Ishikawa (cell line): ENCODE measurements around the gene FOXA3.

Experiments
- CREB1 ChIP-seq: IDR thresholded peaks from 2 replicates; pipeline ENCODE4 v1.6.1; 2012; ENCODE audit warnings: low read depth
- EGR1 ChIP-seq: IDR thresholded peaks from 2 replicates; pipeline ENCODE4 v1.6.1; 2012
- EP300 ChIP-seq: IDR thresholded peaks from 2 replicates; pipeline ENCODE4 v1.6.1; 2012; ENCODE audit warnings: borderline replicate concordance
- FOXM1 ChIP-seq: IDR thresholded peaks from 2 replicates; pipeline ENCODE4 v1.6.1; 2012; ENCODE audit warnings: low read depth, borderline replicate concordance
- NFIC ChIP-seq: IDR thresholded peaks from 2 replicates; pipeline ENCODE4 v1.6.1; 2012
- RAD21 ChIP-seq: IDR thresholded peaks from 2 replicates; pipeline ENCODE4 v1.6.1; 2012; ENCODE audit warnings: low read depth
- TAF1 ChIP-seq: IDR thresholded peaks from 2 replicates; pipeline ENCODE4 v1.6.1; 2012; ENCODE audit warnings: low read depth, mild to moderate bottlenecking
- TEAD4 ChIP-seq: IDR thresholded peaks from 2 replicates; pipeline ENCODE4 v1.6.1; 2012
- YY1 ChIP-seq: IDR thresholded peaks from 2 replicates; pipeline ENCODE4 v1.6.1; 2012; ENCODE audit warnings: low read depth
- TF ChIP-seq, protein P1 (sequence below): IDR thresholded peaks from 2 replicates; pipeline ENCODE4 v1.6.1; 2012; ENCODE audit warnings: low read depth, mild to moderate bottlenecking
- TF ChIP-seq, protein P2 (sequence below): IDR thresholded peaks from 2 replicates; pipeline ENCODE4 v1.6.1; 2012
- TF ChIP-seq, protein P3 (sequence below): IDR thresholded peaks from 2 replicates; pipeline ENCODE4 v1.6.1; 2012

DNA sequence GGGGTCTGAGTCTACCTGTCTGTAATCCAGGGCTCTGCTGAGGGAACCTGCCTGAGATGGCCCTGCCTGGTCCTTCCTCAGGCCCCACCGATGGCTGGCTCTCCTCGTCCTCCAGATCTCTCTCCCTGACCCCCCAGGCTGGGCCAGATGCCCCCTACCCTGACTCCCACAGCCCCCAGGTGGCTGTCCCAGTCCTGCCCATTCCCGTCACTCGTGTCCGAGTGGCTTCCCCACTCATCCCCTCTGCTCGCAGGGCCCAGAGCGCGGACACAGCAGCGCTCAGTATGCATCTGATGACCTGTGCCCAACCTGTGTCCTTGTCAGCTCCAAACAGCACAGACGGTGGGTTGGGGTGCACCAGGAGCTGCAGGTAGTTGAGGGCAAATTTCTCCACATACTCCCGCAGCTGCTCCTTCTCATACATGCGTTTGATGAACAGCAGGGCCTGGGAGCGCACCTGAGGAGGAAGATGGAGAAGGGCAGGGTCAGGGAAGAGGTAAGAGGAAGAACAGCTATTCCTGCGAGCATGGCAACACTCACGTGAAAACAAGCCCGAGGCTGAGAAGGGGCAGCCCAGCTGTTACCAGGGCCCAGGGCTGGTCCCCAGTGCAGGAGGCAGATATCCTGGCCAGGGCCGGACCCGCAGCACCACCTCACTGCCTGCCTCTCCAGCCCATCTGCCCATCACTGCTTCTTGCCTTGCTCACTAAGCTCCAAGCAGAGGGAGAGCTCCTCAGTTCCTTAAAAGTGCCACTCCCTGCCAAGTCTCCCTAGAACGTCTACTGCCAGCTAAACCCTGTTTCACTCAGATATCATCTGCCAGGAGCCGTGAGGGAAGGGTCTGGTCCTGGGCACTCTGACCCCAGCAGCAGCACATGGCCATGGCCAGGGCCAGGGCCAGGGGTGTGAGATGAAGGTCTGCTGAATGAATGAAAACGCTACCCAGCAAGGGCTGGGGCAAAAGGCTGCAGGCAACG lies 37.9 kb upstream of the FOXA3 start:
- TF ChIP-seq RAD21, result no peak
- TF ChIP-seq TEAD4, result no peak
- TF ChIP-seq EP300, result no peak
- TF ChIP-seq TAF1, result no peak
- TF ChIP-seq YY1, result no peak
- TF ChIP-seq, protein P1, sequence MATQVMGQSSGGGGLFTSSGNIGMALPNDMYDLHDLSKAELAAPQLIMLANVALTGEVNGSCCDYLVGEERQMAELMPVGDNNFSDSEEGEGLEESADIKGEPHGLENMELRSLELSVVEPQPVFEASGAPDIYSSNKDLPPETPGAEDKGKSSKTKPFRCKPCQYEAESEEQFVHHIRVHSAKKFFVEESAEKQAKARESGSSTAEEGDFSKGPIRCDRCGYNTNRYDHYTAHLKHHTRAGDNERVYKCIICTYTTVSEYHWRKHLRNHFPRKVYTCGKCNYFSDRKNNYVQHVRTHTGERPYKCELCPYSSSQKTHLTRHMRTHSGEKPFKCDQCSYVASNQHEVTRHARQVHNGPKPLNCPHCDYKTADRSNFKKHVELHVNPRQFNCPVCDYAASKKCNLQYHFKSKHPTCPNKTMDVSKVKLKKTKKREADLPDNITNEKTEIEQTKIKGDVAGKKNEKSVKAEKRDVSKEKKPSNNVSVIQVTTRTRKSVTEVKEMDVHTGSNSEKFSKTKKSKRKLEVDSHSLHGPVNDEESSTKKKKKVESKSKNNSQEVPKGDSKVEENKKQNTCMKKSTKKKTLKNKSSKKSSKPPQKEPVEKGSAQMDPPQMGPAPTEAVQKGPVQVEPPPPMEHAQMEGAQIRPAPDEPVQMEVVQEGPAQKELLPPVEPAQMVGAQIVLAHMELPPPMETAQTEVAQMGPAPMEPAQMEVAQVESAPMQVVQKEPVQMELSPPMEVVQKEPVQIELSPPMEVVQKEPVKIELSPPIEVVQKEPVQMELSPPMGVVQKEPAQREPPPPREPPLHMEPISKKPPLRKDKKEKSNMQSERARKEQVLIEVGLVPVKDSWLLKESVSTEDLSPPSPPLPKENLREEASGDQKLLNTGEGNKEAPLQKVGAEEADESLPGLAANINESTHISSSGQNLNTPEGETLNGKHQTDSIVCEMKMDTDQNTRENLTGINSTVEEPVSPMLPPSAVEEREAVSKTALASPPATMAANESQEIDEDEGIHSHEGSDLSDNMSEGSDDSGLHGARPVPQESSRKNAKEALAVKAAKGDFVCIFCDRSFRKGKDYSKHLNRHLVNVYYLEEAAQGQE, result no peak
- TF ChIP-seq CREB1, result no peak
- TF ChIP-seq FOXM1, result no peak
- no peak for TF ChIP-seq EGR1
- TF ChIP-seq, protein P2, sequence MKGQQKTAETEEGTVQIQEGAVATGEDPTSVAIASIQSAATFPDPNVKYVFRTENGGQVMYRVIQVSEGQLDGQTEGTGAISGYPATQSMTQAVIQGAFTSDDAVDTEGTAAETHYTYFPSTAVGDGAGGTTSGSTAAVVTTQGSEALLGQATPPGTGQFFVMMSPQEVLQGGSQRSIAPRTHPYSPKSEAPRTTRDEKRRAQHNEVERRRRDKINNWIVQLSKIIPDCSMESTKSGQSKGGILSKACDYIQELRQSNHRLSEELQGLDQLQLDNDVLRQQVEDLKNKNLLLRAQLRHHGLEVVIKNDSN, result no peak
- TF ChIP-seq, protein P3, sequence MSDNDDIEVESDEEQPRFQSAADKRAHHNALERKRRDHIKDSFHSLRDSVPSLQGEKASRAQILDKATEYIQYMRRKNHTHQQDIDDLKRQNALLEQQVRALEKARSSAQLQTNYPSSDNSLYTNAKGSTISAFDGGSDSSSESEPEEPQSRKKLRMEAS, result no peak
- no peak for TF ChIP-seq NFIC
